Neural progenitor cell (in vitro differentiated cells): Measurements from ENCODE around the gene MRPL2.

Experiments
- CTCF ChIP-seq: fragments of 200-600 bp; sonication (generic); IDR thresholded peaks from 2 replicates; pipeline ENCODE4 v1.5.1; 2017; ENCODE audit warnings: antibody characterized with exemption, mild to moderate bottlenecking
- EZH2 ChIP-seq: fragments of 200-600 bp; sonication (generic); IDR thresholded peaks from 2 replicates; pipeline ENCODE4 v1.6.1; 2017; ENCODE audit warnings: antibody characterized with exemption, mild to moderate bottlenecking, moderate library complexity
- EZH2phosphoT487 ChIP-seq: fragments of 200-600 bp; sonication (generic); IDR thresholded peaks from 2 replicates; pipeline ENCODE4 v1.6.1; 2017; ENCODE audit warnings: antibody characterized with exemption

GRCh38 chr6:43050981-43051380 lies 8.3 kb downstream of the MRPL2 start:
- TF ChIP-seq CTCF (no peak), EZH2 (no peak), EZH2phosphoT487 (no peak)
